Vagina (tissue), 2 donors: ENCODE measurements around the gene PRICKLE1. TPM values are rescaled to one million over a fixed set of nuclear protein-coding genes. Genes with fewer than 3 reads are reported as not detected.

Experiments used
- DNase-seq, 2 donors: peaks; one replicate each; pipeline ENCODE4 v3.0.0-alpha.2; 2017; ENCODE audit errors: extremely low spot score in 2 of 2
- H3K27ac ChIP-seq: fragments of 200-600 bp; sonication (generic); one replicate; pipeline ENCODE4 v1.5.1; 2019
- H3K27me3 ChIP-seq: fragments of 200-600 bp; sonication (generic); one replicate; pipeline ENCODE4 v1.5.1; 2019
- H3K36me3 ChIP-seq, 2 donors: fragments of 200-600 bp; sonication (generic); one replicate each; pipeline ENCODE4 v1.5.1; 2017 to 2019
- H3K4me1 ChIP-seq: fragments of 200-600 bp; sonication (generic); one replicate; pipeline ENCODE4 v1.5.1; 2019
- H3K4me3 ChIP-seq, 2 donors: fragments of 200-600 bp; sonication (generic); 1 replicate in 1 of 2; 2 replicates in 1 of 2; pipeline ENCODE4 v1.5.1; 2016 to 2019
- H3K9me3 ChIP-seq: fragments of 200-600 bp; sonication (generic); one replicate; pipeline ENCODE4 v1.5.1; 2019
- CTCF ChIP-seq, 3 experiments: fragments of 450-650 bp in 2 of 3; fragments of 200-600 bp in 1 of 3; sonication (generic) in 1 of 3; IDR thresholded peaks; one replicate each; pipeline ENCODE4 v1.5.1; 2017 to 2019; ENCODE audit warnings: antibody characterized with exemption in 3 of 3, mild to moderate bottlenecking in 2 of 3, moderate library complexity in 2 of 3
- POLR2A ChIP-seq, 2 donors: fragments of 450-650 bp; IDR thresholded peaks; one replicate each; pipeline ENCODE4 v1.6.1; 2017; ENCODE audit warnings: antibody characterized with exemption in 2 of 2, mild to moderate bottlenecking in 2 of 2, moderate library complexity in 2 of 2
- POLR2AphosphoS5 ChIP-seq, 2 donors: sonication (generic); formaldehyde crosslinking; IDR thresholded peaks; one replicate each; pipeline ENCODE4 v1.9.0; 2017; ENCODE audit warnings: antibody characterized with exemption in 2 of 2, mild to moderate bottlenecking in 2 of 2, low read depth in 1 of 2; ENCODE audit not compliant: insufficient read depth in 1 of 2
- intact Hi-C: fragments of 100-400 bp; cut with DNase I; formaldehyde crosslinking; loops from one replicate; pipeline ENCODE4 v1.15.1; 2023
- total RNA-seq: library from RNA; depleted of rRNA; stranded (reverse); fragments of >200 nt; gene quantifications from one replicate; pipeline ENCODE4 v1.2.3, GENCODE V29; 2016

The PRICKLE1 gene
- total RNA-seq, 1 donor from 2014 or later = 25.3 TPM

GRCh38 chr12:42447371-42447786 is 142.2 kb downstream of the PRICKLE1 start:
- no peak for TF ChIP-seq POLR2AphosphoS5 (IDR thresholded peaks at IDR 0.05; ENCODE audit: insufficient read depth in 1 of 2, low read depth in 1 of 2)
- no peak for TF ChIP-seq POLR2A (IDR thresholded peaks at IDR 0.05)
- no peak for TF ChIP-seq CTCF (IDR thresholded peaks at IDR 0.05)
- peaks cover 0 to 6% of the 10 kb centered on the region in 2 donors for H3K36me3 ChIP-seq
- no peak for DNase-seq
- H3K27ac ChIP-seq = no peak overlapping the region
- no peaks in the 10 kb centered on the region for H3K4me1 ChIP-seq
- no peak overlapping the region for H3K4me3 ChIP-seq
- peaks cover 6% of the 10 kb centered on the region for H3K9me3 ChIP-seq
- intact Hi-C loops = no loop called here
- no peaks in the 10 kb centered on the region for H3K27me3 ChIP-seq

GRCh38 chr12:42446761-42447160 is 142.8 kb downstream of the PRICKLE1 start:
- peaks cover 0 to 9% of the 10 kb centered on the region in 2 donors for H3K36me3 ChIP-seq
- H3K27me3 ChIP-seq = no peaks in the 10 kb centered on the region
- intact Hi-C loops = no loop called here
- peaks cover 6% of the 10 kb centered on the region for H3K9me3 ChIP-seq
- no peak for DNase-seq
- H3K4me1 ChIP-seq = no peaks in the 10 kb centered on the region
- no peak for TF ChIP-seq POLR2AphosphoS5 (IDR thresholded peaks at IDR 0.05; ENCODE audit: insufficient read depth in 1 of 2, low read depth in 1 of 2)
- no peak for TF ChIP-seq CTCF (IDR thresholded peaks at IDR 0.05)
- TF ChIP-seq POLR2A (IDR thresholded peaks at IDR 0.05) = no peak
- H3K27ac ChIP-seq = no peak overlapping the region
- no peak overlapping the region for H3K4me3 ChIP-seq

GRCh38 chr12:42445891-42446290 is 143.7 kb downstream of the PRICKLE1 start:
- Histone ChIP-seq H3K4me3 (no peak overlapping the region), H3K27me3 (no peaks in the 10 kb centered on the region), H3K36me3 (peaks cover 0 to 9% of the 10 kb centered on the region in 2 donors), H3K27ac (no peak overlapping the region), H3K9me3 (peaks cover 6% of the 10 kb centered on the region), H3K4me1 (no peaks in the 10 kb centered on the region)
- DNase-seq = no peak
- no peak for TF ChIP-seq POLR2AphosphoS5 (IDR thresholded peaks at IDR 0.05; ENCODE audit: insufficient read depth in 1 of 2, low read depth in 1 of 2)
- no peak for TF ChIP-seq CTCF (IDR thresholded peaks at IDR 0.05)
- TF ChIP-seq POLR2A (IDR thresholded peaks at IDR 0.05) = no peak
- intact Hi-C loops = no loop called here

- no peak for DNase-seq
- H3K36me3 ChIP-seq = peaks cover 0 to 9% of the 10 kb centered on the region in 2 donors
- intact Hi-C loops = no loop called here
- H3K9me3 ChIP-seq = peaks cover 6% of the 10 kb centered on the region
- H3K27ac ChIP-seq = no peak overlapping the region
- TF ChIP-seq CTCF (IDR thresholded peaks at IDR 0.05) (no peak), POLR2A (IDR thresholded peaks at IDR 0.05) (no peak), POLR2AphosphoS5 (IDR thresholded peaks at IDR 0.05; ENCODE audit: insufficient read depth in 1 of 2, low read depth in 1 of 2) (no peak)
- no peak overlapping the region for H3K4me3 ChIP-seq
- no peaks in the 10 kb centered on the region for H3K27me3 ChIP-seq
- H3K4me1 ChIP-seq = no peaks in the 10 kb centered on the region
Observed at GRCh38 chr12:42444192-42444943, 145.2 kb downstream of the PRICKLE1 start.

GRCh38 chr12:42442888-42443287 is 146.7 kb downstream of the PRICKLE1 start:
- TF ChIP-seq POLR2AphosphoS5 (IDR thresholded peaks at IDR 0.05; ENCODE audit: insufficient read depth in 1 of 2, low read depth in 1 of 2) (no peak), CTCF (IDR thresholded peaks at IDR 0.05) (no peak), POLR2A (IDR thresholded peaks at IDR 0.05) (no peak)
- Histone ChIP-seq H3K4me1 (no peaks in the 10 kb centered on the region), H3K9me3 (peaks cover 6% of the 10 kb centered on the region), H3K27me3 (no peaks in the 10 kb centered on the region), H3K4me3 (no peak overlapping the region), H3K36me3 (peaks cover 0 to 9% of the 10 kb centered on the region in 2 donors), H3K27ac (no peak overlapping the region)
- DNase-seq = no peak
- intact Hi-C loops = no loop called here
